Left lung (tissue), 10 donors: Measurements from ENCODE around the gene SH3GL3. TPM values are rescaled to one million over a fixed set of nuclear protein-coding genes. Genes with fewer than 3 reads are reported as not detected.

Experiments
- ATAC-seq: fragments of 200-7000 bp; cut with Tn5 transposase; one replicate; pipeline ENCODE4 v1.9.1; 2020; ENCODE audit warnings: moderate library complexity
- DNase-seq, 4 donors: peaks; one replicate each; pipeline ENCODE4 v3.0.0-alpha.2; 2013 to 2020
- H3K27ac ChIP-seq, 2 donors: fragments of 200-600 bp; sonication (generic) in 1 of 2; one replicate each; pipeline versions ENCODE4 v1.5.0 to v1.8.0; 2020 to 2021
- H3K27me3 ChIP-seq, 2 donors: fragments of 200-600 bp; sonication (generic) in 1 of 2; one replicate each; pipeline versions ENCODE4 v1.5.0 to v1.8.0; 2020 to 2021
- H3K36me3 ChIP-seq, 2 donors: fragments of 200-600 bp; sonication (generic) in 1 of 2; one replicate each; pipeline versions ENCODE4 v1.5.0 to v1.8.0; 2020 to 2021
- H3K4me1 ChIP-seq, 2 donors: fragments of 200-600 bp; one replicate each; pipeline ENCODE4 v1.8.0; 2021
- H3K4me3 ChIP-seq, 2 donors: fragments of 200-600 bp; sonication (generic) in 1 of 2; one replicate each; pipeline versions ENCODE4 v1.5.0 to v1.8.0; 2020 to 2021; ENCODE audit warnings: mild to moderate bottlenecking in 1 of 2
- H3K9me3 ChIP-seq, 2 donors: fragments of 200-600 bp; sonication (generic) in 1 of 2; one replicate each; pipeline versions ENCODE4 v1.5.0 to v1.8.0; 2020 to 2021
- intact Hi-C, 2 donors: fragments of 100-400 bp; cut with DNase I; formaldehyde crosslinking; loops; one replicate each; pipeline versions ENCODE4 v1.11.2 to v1.14.2; 2022
- polyA plus RNA-seq, 6 donors: library from polyadenylated mRNA; unstranded; fragments of 120-200 nt; gene quantifications; one replicate each; pipeline ENCODE4 v1.2.1, GENCODE V29; 2013; ENCODE audit not compliant: insufficient read length in 6 of 6
- total RNA-seq, 2 donors: library from RNA; stranded (reverse); fragmentation: NEBNext Ultra II Directional; extraction: Animal tissue kit (Norgen Biotek cat#: 25700); gene quantifications; one replicate each; pipeline ENCODE4 v1.2.1, GENCODE V29; 2021
- TF ChIP-seq, protein P1 (sequence below), 2 donors: fragments of 200-600 bp; sonication (generic) in 1 of 2; IDR thresholded peaks; one replicate each; pipeline versions ENCODE4 v1.5.0 to v1.8.0; 2021; ENCODE audit warnings: antibody characterized with exemption in 2 of 2
- donor health status: DM: no; HTN: yes; CAD: no.
- donor health status: DM: no; HTN: no; CAD: no.

Gene SH3GL3
- total and polyA plus RNA-seq, 8 donors = 0.82 to 14.1 (median 11.5) TPM

DNA sequence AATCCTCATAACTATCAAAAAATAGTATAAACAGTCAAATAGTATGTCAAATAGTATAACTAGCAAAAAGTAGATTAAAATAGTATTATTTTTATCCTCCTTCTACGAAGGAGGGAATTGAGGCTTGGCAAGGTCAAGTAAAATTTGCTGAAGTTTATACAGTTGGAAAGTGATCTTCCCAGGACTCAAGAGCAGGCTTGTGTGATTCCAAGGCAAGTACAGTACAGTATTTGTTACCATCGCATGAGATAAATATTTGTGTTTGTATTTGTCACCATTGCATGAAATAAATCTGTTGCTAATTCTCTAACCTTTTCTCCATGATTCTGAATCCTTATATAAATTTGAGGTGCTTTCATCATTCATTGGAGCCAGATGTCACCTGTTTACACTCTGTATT is 28.9 kb downstream of the SH3GL3 start:
- Histone ChIP-seq H3K4me1 (no peaks in the 10 kb centered on the region), H3K27ac (no peak overlapping the region), H3K36me3 (no peaks in the 10 kb centered on the region), H3K27me3 (no peaks in the 10 kb centered on the region), H3K4me3 (no peak overlapping the region), H3K9me3 (no peaks in the 10 kb centered on the region)
- intact Hi-C loops = no loop called here
- DNase-seq = no peak
- ATAC-seq = no peak
- TF ChIP-seq, protein P1, sequence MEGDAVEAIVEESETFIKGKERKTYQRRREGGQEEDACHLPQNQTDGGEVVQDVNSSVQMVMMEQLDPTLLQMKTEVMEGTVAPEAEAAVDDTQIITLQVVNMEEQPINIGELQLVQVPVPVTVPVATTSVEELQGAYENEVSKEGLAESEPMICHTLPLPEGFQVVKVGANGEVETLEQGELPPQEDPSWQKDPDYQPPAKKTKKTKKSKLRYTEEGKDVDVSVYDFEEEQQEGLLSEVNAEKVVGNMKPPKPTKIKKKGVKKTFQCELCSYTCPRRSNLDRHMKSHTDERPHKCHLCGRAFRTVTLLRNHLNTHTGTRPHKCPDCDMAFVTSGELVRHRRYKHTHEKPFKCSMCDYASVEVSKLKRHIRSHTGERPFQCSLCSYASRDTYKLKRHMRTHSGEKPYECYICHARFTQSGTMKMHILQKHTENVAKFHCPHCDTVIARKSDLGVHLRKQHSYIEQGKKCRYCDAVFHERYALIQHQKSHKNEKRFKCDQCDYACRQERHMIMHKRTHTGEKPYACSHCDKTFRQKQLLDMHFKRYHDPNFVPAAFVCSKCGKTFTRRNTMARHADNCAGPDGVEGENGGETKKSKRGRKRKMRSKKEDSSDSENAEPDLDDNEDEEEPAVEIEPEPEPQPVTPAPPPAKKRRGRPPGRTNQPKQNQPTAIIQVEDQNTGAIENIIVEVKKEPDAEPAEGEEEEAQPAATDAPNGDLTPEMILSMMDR (IDR thresholded peaks at IDR 0.05) = no peak

DNA sequence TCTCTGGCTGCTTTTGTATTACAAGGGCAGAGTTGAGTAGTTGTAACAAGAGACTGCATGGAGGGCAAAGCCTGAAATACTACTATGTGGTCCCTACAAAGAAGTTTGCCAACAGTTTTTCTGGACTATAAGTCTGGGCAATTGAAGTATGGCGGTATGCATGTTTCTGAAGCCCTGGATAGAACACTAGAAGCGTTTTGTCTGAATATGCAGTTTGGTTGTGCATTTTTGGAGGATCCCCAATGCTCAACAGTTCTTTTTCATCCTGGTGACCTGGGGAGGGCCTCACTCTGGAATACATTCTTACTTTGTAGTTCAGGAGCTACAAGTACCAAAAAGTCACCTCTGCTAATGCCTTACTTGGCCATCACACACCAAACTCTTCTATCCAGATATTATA is 29.6 kb downstream of the SH3GL3 start:
- Histone ChIP-seq H3K4me1 (no peaks in the 10 kb centered on the region), H3K36me3 (no peaks in the 10 kb centered on the region), H3K27ac (no peak overlapping the region), H3K4me3 (no peak overlapping the region), H3K9me3 (no peaks in the 10 kb centered on the region), H3K27me3 (no peaks in the 10 kb centered on the region)
- ATAC-seq = no peak
- no peak for DNase-seq
- TF ChIP-seq, protein P1 (IDR thresholded peaks at IDR 0.05) = no peak
- intact Hi-C loops = no loop called here

DNA sequence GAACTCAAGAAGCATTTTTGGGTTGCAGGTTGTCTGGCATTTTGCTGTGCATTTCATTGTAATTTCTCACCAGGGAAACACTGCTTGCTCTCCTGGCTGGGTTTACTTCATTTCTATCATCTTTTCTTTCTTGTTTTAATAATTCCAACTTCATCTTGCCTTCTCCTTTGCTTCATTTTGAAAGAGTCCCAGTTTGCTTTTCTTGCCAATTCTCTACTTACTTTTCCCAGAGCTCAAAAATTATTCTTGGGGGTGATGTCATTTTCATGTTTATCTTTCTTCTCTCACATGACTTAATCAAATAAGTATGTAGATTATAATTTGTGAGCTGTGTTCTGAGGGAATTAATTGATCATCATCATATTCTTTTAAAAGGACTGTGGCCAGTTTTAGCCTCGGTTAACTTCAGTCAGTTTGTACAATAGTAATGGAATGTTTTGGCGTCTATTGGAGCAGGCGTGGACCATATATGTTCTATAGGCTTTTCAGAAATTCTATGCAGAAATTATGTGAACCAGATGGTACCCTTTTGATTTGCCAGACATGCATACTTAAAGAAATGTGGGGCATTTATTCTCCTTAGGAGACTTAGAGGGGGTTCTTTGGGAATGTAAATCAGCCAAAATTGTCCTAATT is 30.1 kb downstream of the SH3GL3 start:
- no peak for DNase-seq
- H3K27me3 ChIP-seq = no peaks in the 10 kb centered on the region
- H3K36me3 ChIP-seq = no peaks in the 10 kb centered on the region
- no peak overlapping the region for H3K27ac ChIP-seq
- ATAC-seq = no peak
- no peaks in the 10 kb centered on the region for H3K9me3 ChIP-seq
- H3K4me3 ChIP-seq = no peak overlapping the region
- intact Hi-C loops = no loop called here
- TF ChIP-seq, protein P1 (IDR thresholded peaks at IDR 0.05) = no peak
- no peaks in the 10 kb centered on the region for H3K4me1 ChIP-seq

DNA sequence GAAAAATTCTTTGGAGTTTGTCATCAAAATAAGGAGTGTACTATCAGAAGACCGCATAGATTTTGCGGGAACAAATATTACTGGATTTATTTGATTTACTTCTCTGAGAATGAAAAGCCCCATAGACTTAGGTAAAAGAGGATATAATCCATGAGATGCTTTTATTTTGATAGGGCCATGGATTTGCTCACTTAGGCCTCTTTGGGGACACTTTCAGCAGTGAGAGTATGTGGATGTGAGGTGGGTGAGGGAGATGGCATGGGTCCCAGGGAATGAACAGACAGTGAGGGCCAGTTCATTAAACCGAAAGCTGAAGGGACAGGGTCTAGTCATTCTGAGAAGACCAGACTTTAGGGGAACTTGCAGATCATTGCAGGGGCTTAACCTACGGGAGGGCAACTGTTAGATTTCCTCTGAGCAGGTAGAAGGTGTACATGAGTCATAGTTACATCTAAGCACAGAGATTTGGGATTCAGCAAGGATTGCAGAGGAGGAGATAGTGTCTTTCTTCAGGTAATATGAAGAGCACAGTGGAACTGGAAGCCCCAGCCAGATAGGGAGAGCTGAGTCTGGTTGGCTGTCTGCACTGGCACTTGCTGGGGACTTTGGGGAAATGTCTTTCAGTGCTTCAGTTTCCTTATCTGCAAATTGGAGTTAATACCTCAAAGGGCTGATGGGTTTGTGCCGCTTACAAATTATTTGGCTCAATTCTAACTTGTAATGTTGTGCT is 30.8 kb downstream of the SH3GL3 start:
- no peak overlapping the region for H3K27ac ChIP-seq
- intact Hi-C loops = no loop called here
- H3K36me3 ChIP-seq = no peaks in the 10 kb centered on the region
- TF ChIP-seq, protein P1 (IDR thresholded peaks at IDR 0.05) = no peak
- peaks cover 0 to 4% of the 10 kb centered on the region in 2 donors for H3K9me3 ChIP-seq
- DNase-seq (no peak), ATAC-seq (no peak)
- H3K4me3 ChIP-seq = no peak overlapping the region
- H3K27me3 ChIP-seq = no peaks in the 10 kb centered on the region
- H3K4me1 ChIP-seq = no peaks in the 10 kb centered on the region

DNA sequence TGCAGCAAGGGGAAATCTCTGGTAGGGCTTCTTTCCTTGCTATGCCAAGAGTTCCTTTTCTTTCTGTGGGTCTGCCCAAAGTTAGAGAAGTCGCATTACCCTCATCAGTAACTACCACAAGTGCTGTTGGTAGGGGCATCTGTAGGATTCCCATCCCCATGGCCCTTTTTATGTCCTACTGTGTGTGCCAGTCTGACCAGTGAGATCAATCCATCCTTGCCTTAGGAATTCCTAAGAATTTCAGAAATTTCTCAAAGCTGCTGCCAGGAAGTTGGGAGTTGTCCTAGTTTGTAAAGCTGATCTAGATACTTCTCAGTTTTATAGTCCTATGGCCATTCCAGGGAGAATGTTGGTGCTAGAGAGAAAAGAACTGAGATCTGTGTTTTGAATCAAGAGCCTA is 36.5 kb downstream of the SH3GL3 start:
- intact Hi-C loops = no loop called here
- ATAC-seq = no peak
- no peak for DNase-seq
- H3K27me3 ChIP-seq = no peaks in the 10 kb centered on the region
- H3K4me3 ChIP-seq = no peak overlapping the region
- H3K36me3 ChIP-seq = no peaks in the 10 kb centered on the region
- no peak overlapping the region for H3K27ac ChIP-seq
- TF ChIP-seq, protein P1 (IDR thresholded peaks at IDR 0.05) = no peak
- no peaks in the 10 kb centered on the region for H3K4me1 ChIP-seq
- H3K9me3 ChIP-seq = peaks cover 0 to 25% of the 10 kb centered on the region in 2 donors
